ENCODE measurements around the gene C1QL3. TPM values are rescaled to one million over a fixed set of nuclear protein-coding genes. Genes with fewer than 3 reads are reported as not detected.

The C1QL3 gene
- total and polyA plus RNA-seq, 2 of the 4 experiments (the other 2 are of a cell fraction) = not detected

DNA sequence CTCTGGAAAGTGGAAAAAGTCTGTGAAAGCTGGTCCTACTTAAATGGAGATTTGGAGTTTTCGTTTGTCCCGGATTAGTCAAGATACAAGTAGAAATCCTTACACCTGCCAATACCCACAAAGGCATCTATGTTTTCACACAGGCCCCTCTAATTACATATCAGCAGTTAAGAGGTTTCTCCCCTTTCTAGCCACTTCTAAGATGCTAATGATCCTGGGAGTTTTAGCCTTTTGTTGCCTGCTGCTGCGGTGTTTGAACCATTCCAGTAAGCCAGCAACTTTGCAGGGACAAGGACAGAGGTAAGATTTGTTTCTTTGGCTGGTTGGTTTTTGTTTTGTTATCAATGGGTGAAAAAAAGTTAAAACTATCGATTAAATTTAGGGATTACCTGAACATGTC, 5.8 kb upstream of the C1QL3 start:
- Histone ChIP-seq H2AK5ac (ENCODE audit: low read depth, low read length) (no peak overlapping the region), H3K14ac (replicated peaks; ENCODE audit: low read depth, low read length) (no peak overlapping the region), H3K4me1 (ENCODE audit: control insufficient read depth, insufficient read depth, low read length) (no peaks in the 10 kb centered on the region), H3K4ac (ENCODE audit: low read depth, low read length) (no peak overlapping the region), H4K91ac (ENCODE audit: insufficient read depth, low read depth, low read length) (no peak overlapping the region), H3K27me3 (ENCODE audit: control insufficient read depth, insufficient read depth, low read length) (peaks cover 21% of the 10 kb centered on the region), H3K9ac (ENCODE audit: low read depth, low read length) (no peak overlapping the region), H3K79me1 (ENCODE audit: low read depth in 1 of 2, low read length in 2 of 2) (no peaks in the 10 kb centered on the region), H4K5ac (ENCODE audit: low read depth, low read length) (no peak overlapping the region), H3K4me3 (ENCODE audit: insufficient read depth, low read depth, low read length) (no peak overlapping the region), H3K18ac (ENCODE audit: low read depth, low read length) (no peak overlapping the region), H2BK15ac (ENCODE audit: low read depth, low read length) (no peak overlapping the region), H3K56ac (ENCODE audit: extremely low read depth, insufficient read depth, low read length) (no peak overlapping the region), H2AK9ac (replicated peaks; ENCODE audit: low read depth, low read length, poor library complexity) (no peak overlapping the region), H2BK120ac (ENCODE audit: low read depth, low read length) (no peak overlapping the region), H3K9me1 (ENCODE audit: insufficient read depth, low read length) (no peaks in the 10 kb centered on the region), H2BK20ac (ENCODE audit: low read depth, low read length) (no peak overlapping the region), H4K8ac (ENCODE audit: low read depth in 2 of 2, low read length in 2 of 2) (no peak overlapping the region), H2AFZ (replicated peaks; ENCODE audit: low read length, poor library complexity) (no peak overlapping the region), H3K4me2 (ENCODE audit: low read depth, low read length) (no peak overlapping the region), H3K27ac (ENCODE audit: insufficient read depth, low read length) (no peak overlapping the region), H4K20me1 (ENCODE audit: insufficient read depth, low read length) (no peaks in the 10 kb centered on the region), H3K23ac (ENCODE audit: low read depth, low read length) (no peak overlapping the region), H2BK5ac (ENCODE audit: low read depth, low read length, poor library complexity, severe bottlenecking) (no peak overlapping the region), H3K9me3 (ENCODE audit: control insufficient read depth, insufficient read depth, low read length) (no peaks in the 10 kb centered on the region), H3K36me3 (ENCODE audit: control insufficient read depth, insufficient read depth, low read length) (no peaks in the 10 kb centered on the region)
- no peak for ATAC-seq (ENCODE audit: low read depth)
- CTCF ChIA-PET = interaction anchor here (1.2 kb wide), 1 partner anchor 17 kb away, joined by 5 read pairs; no protein-coding TSS in a partner anchor
- BruUV-seq (replicated peaks) = no TSS peak
- no peak for DNase-seq
- in situ Hi-C loops (cut with MboI; ENCODE audit: low sequenced_read_pairs) = no loop called here
- dilution Hi-C loops (cut with HindIII; ENCODE audit: low sequenced_read_pairs, unreplicated experiment) = no loop called here
- intact Hi-C loops (cut with micrococcal nuclease) = no loop called here
- TF ChIP-seq, protein P1, sequence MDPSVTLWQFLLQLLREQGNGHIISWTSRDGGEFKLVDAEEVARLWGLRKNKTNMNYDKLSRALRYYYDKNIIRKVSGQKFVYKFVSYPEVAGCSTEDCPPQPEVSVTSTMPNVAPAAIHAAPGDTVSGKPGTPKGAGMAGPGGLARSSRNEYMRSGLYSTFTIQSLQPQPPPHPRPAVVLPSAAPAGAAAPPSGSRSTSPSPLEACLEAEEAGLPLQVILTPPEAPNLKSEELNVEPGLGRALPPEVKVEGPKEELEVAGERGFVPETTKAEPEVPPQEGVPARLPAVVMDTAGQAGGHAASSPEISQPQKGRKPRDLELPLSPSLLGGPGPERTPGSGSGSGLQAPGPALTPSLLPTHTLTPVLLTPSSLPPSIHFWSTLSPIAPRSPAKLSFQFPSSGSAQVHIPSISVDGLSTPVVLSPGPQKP (IDR thresholded peaks at IDR 0.05; ENCODE audit: borderline replicate concordance, low read depth, low read length) = no peak
- no peak for TF ChIP-seq CHD1 (IDR thresholded peaks at IDR 0.05; ENCODE audit: low read depth, low read length)
- TF ChIP-seq, protein P2, sequence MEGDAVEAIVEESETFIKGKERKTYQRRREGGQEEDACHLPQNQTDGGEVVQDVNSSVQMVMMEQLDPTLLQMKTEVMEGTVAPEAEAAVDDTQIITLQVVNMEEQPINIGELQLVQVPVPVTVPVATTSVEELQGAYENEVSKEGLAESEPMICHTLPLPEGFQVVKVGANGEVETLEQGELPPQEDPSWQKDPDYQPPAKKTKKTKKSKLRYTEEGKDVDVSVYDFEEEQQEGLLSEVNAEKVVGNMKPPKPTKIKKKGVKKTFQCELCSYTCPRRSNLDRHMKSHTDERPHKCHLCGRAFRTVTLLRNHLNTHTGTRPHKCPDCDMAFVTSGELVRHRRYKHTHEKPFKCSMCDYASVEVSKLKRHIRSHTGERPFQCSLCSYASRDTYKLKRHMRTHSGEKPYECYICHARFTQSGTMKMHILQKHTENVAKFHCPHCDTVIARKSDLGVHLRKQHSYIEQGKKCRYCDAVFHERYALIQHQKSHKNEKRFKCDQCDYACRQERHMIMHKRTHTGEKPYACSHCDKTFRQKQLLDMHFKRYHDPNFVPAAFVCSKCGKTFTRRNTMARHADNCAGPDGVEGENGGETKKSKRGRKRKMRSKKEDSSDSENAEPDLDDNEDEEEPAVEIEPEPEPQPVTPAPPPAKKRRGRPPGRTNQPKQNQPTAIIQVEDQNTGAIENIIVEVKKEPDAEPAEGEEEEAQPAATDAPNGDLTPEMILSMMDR (conservative IDR thresholded peaks at IDR 0.05; ENCODE audit: low read depth, low read length) = no peak
- WGBS, 2 experiments (ENCODE audit: extremely low coverage in 2 of 2, insufficient read length in 1 of 2) = no CpG with 5 or more reads among the region's 4 CpGs
- POLR2A ChIA-PET (ENCODE audit: unreplicated experiment) = no interaction called here
